ENCODE results near the gene CCRL2.
A peak's percentile ranks its signal among the peaks of the same experiment; 100 is the strongest.

Gene CCRL2

GRCh38 chr3:46406788-46407611, at the start of gene CCRL2, which contains the start of gene CCR5AS:
TSS of gene CCRL2 (plus strand) at chr3:46407259. CDS start at chr3:46408080, 821 bp downstream.
TSS of gene CCR5AS (minus strand) at chr3:46407066.
- DNase-seq (ENCODE audit: low spot score) = no peak

- DNase-seq (ENCODE audit: low spot score) = no peak
Measured at GRCh38 chr3:46358466-46358865, 48.6 kb upstream of the CCRL2 start.

- DNase-seq (ENCODE audit: low spot score) = peak; percentile 67
Measured at GRCh38 chr3:46359733-46360493, 47.1 kb upstream of the CCRL2 start.

- DNase-seq (ENCODE audit: low spot score) = no peak
Measured at GRCh38 chr3:46360907-46361306, 46.2 kb upstream of the CCRL2 start.

GRCh38 chr3:46361408-46362283, 45.4 kb upstream of the CCRL2 start:
- no peak for DNase-seq (ENCODE audit: low spot score)

- DNase-seq (ENCODE audit: low spot score) = no peak
Measured at GRCh38 chr3:46365041-46365440, 42.0 kb upstream of the CCRL2 start.

GRCh38 chr3:46365737-46366524, 41.1 kb upstream of the CCRL2 start:
- no peak for DNase-seq (ENCODE audit: low spot score)

GRCh38 chr3:46367811-46368210, 39.2 kb upstream of the CCRL2 start:
- no peak for DNase-seq (ENCODE audit: low spot score)

GRCh38 chr3:46368569-46368968, 38.5 kb upstream of the CCRL2 start:
- peak; percentile 34 for DNase-seq (ENCODE audit: low spot score)

- DNase-seq (ENCODE audit: low spot score) = no peak
Measured at GRCh38 chr3:46369151-46369550, 37.9 kb upstream of the CCRL2 start.

GRCh38 chr3:46369675-46370132, 37.4 kb upstream of the CCRL2 start:
- no peak for DNase-seq (ENCODE audit: low spot score)

- no peak for DNase-seq (ENCODE audit: low spot score)
Measured at GRCh38 chr3:46370839-46371518, 36.1 kb upstream of the CCRL2 start, which contains the start of gene CCR5. TSS of gene CCR5 (plus strand) at chr3:46370946. CDS start at chr3:46372903, 1,957 bp downstream.

GRCh38 chr3:46371519-46372340, 35.3 kb upstream of the CCRL2 start:
- DNase-seq (ENCODE audit: low spot score) = no peak

- no peak for DNase-seq (ENCODE audit: low spot score)
Measured at GRCh38 chr3:46372492-46373359, 34.3 kb upstream of the CCRL2 start.

GRCh38 chr3:46374755-46375154, 32.3 kb upstream of the CCRL2 start:
- no peak for DNase-seq (ENCODE audit: low spot score)

GRCh38 chr3:46375218-46375617, 31.8 kb upstream of the CCRL2 start:
- DNase-seq (ENCODE audit: low spot score) = no peak

- no peak for DNase-seq (ENCODE audit: low spot score)
Measured at GRCh38 chr3:46375814-46376213, 31.2 kb upstream of the CCRL2 start.

GRCh38 chr3:46378426-46378942, 28.6 kb upstream of the CCRL2 start:
- DNase-seq (ENCODE audit: low spot score) = no peak
